ENCODE results near the gene PIEZO2.

GRCh38 chr18:10660179-10660884 lies 489.0 kb downstream of the PIEZO2 start:
- TF ChIP-seq CTCF (conservative IDR thresholded peaks at IDR 0.05): no peak
- TF ChIP-seq ZFX (IDR thresholded peaks at IDR 0.05): no peak

Data from C4-2B (cell line).